NCI-H1436 (cell line): ENCODE measurements around the gene TIMP1.
"Not testable (repeated sequence)": the region's sequence is repeated elsewhere in the genome, so short reads cannot be mapped to it uniquely, and the experiment has no call there.

Experiments
- DNase-seq: peaks from one replicate; lab custom pipeline; 2025; lab: John Stamatoyannopoulos, UW

Gene TIMP1

GRCh38 chrX:47603125-47603524, 20.9 kb downstream of the TIMP1 start:
- DNase-seq = not testable (repeated sequence)

DNA sequence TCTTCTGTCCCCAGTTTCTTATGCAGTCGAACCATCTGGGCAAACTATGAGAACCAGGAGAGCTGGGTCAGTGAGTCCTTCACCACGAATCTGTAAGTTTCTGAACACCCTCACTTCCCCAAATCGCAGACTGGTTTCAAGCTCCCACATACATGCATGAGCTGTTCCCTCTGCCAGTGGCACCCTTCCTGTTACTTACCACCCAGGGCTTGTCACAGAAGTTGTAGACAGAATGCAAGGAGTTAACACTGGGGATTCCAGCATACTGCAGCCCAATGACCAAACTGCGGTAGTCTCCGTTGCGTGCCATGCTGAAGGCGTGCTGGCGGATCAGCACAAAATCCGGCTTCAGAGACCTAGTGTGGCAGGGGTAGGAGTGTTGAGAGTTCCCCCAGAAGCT, 22.8 kb downstream of the TIMP1 start:
- no peak for DNase-seq

GRCh38 chrX:47607091-47607490, 24.9 kb downstream of the TIMP1 start:
- no peak for DNase-seq

GRCh38 chrX:47608130-47608810, 26.0 kb downstream of the TIMP1 start:
- DNase-seq = no peak

DNA sequence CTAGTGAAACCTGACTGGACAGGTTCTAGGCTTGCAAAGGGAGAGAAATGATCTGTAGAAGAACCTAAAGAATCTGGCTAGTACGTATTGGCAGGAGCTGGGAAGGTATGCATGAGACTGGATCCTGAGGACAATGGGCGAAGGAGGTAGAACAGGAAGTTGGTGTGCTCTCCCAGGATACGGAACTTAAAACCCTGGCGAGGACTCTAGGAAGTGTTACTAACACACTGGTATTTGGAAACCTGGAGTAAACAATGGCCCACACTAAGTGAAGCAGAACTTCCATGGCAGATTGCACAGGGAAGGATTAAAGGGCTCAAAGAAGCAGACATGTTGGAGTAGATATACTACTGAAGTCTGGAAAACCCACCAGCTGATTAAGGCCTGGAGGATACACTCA, 28.3 kb downstream of the TIMP1 start:
- no peak for DNase-seq

- DNase-seq = no peak
These were observed 29.3 kb downstream of the TIMP1 start for GRCh38 chrX:47611489-47611888.

GRCh38 chrX:47611926-47612325, 29.7 kb downstream of the TIMP1 start:
- DNase-seq = no peak

- no peak for DNase-seq
These were observed 30.2 kb downstream of the TIMP1 start for GRCh38 chrX:47612418-47612817.

DNA sequence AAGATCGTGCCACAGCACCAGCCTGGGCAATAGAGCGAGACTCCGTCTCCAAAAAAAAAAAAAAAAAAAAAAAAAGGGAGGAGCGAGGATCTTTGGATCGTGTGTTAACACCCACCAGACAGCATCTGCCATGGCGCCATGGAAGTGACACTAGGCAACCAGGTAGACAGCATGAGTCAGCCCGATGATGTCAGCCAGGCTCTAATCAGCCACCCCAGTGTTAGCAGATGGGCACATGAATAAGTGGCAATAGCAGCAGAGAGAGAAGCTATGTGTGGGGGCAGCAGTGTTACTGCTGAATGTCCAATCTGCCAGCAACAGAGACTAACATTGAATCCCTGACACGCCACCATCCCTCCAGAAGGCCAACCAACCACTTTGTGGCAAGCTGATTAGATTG, 30.8 kb downstream of the TIMP1 start:
- DNase-seq = no peak

DNA sequence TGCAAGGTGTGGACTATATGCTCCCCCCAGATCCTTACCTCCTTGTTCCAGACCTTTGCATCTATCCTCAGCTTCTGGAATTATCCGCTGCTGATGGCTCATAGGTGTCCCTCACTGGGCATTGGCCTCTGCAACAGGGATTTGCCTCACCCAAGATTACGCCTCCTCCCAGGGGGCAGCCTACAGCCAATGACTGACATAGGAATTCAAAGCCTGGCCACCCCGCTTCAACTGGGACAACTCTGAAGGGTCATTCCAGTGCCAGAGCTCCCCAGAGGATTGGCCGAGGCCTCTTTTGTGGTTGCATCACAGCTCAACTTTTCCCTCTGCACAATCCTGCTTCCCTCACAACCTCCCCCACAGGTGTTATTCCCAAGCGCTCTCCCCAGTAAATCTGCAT, 32.4 kb downstream of the TIMP1 start:
- DNase-seq = no peak

GRCh38 chrX:47618923-47619485, 36.8 kb downstream of the TIMP1 start:
- no peak for DNase-seq

DNA sequence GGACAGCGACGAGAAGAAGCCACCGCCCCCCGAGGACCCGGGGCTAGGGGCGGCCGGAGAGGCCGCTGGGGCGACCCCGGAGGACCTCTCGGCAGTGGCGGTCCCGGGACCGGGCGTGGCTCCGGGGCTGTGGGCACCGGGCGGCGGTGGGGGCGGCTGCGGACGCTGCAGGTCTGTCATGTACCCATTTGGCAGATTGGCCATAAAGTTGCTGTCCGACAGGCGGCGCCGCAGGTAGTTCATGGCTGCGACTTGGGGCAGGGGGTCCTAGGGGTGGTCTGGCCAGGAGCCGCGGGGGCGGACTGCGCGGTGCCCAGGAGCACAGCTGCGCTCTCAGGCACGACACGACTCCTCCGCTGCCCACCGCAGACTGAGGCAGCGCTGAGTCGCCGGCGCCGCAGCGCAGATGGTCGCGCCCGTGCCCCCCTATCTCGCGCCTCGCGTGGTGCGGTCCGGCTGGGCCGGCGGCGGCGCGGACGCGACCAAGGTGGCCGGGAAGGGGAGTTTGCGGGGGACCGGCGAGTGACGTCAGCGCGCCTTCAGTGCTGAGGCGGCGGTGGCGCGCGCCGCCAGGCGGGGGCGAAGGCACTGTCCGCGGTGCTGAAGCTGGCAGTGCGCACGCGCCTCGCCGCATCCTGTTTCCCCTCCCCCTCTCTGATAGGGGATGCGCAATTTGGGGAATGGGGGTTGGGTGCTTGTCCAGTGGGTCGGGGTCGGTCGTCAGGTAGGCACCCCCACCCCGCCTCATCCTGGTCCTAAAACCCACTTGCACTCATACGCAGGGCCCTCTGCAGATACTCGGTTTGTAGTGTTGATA, 37.5 kb downstream of the TIMP1 start, which contains the start of gene SYN1:
Gene SYN1 (minus strand): TSS at position 372 of the 817 bp plus-strand sequence. CDS start 129 bp downstream, at position 243.
- DNase-seq = peak; percentile 80

DNA sequence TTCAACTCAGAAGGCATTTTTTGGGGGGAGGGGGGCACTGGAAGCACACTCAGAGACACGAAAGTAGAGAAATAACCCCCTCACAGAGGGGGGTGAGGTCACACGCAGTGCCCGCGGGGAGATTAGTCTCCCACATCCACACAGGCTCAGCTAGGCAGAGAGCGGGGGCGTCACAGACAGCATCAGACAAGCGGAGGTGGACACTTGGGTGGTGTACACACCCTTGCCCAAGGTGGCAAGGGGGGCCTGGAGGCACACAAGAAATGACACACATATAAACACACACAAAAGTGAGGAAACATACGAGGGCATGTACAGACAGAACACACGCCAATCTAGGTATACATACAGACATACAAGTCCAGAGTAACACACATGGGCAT, 38.1 kb downstream of the TIMP1 start:
- no peak for DNase-seq

DNA sequence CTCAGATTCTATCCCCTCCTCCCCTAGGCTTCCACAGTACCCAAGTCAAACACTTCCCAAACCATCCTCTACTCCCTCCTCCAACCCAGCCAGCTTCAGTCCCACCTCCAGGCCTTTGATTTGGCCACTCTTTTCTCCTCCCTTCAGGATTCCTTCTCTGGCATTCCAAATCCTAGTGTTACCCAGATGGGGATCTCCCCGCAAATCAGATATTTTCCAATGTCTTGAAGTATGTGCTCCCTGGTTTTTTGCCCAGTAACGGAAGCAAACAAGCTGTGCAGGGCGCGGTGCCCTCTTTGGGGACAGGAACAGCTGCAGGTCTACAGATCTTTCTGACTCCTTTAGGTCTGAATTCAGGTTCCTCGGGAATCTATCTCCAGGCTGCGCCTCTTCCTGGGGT, 39.6 kb downstream of the TIMP1 start:
- DNase-seq = no peak

DNA sequence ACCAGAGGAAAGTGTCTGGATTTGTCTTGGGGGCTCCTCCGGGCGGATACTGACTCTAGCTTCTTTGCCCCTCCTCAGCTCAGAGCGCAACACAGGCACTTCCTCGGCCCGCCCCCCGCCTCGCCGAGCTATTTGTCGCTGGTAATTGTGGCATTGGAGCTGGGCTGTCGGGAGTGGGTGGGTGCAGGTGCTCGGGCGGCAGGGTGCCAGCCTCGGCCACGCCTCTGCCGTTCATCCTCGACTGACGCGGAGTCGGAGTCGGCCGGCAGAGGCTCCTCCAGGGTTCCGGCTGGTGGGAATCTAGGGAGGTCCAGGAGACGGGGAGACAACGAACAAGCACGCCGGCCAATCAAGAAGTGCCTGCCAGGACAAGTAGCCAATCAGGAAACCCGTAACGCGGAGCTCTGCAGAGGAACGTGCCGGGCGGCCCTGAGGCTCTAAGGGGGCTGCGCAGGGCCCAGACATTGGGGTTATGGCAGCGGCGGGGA, 41.3 kb downstream of the TIMP1 start:
- DNase-seq = peak; percentile 82

DNA sequence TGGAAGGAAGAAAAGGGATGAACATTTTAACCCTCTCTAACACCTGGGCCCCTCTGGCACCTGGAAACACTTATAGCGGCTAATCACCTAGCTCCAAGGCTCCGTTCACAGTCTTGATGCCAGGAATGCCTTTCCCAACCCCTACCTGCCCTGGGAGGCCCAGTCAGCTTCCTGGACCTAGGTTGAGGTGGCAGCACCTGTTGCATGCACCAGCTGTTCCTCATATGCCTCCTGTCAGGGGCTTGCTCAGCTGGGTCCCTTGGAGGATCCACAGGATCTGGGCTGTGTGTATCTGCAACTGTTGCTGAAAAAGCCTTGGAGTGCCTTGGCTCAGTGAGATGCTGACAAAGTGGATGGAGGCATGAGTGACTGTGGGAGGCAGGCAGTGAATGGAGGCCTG, 43.1 kb downstream of the TIMP1 start:
- DNase-seq = no peak

GRCh38 chrX:47628982-47629381, 46.7 kb downstream of the TIMP1 start:
- no peak for DNase-seq

DNA sequence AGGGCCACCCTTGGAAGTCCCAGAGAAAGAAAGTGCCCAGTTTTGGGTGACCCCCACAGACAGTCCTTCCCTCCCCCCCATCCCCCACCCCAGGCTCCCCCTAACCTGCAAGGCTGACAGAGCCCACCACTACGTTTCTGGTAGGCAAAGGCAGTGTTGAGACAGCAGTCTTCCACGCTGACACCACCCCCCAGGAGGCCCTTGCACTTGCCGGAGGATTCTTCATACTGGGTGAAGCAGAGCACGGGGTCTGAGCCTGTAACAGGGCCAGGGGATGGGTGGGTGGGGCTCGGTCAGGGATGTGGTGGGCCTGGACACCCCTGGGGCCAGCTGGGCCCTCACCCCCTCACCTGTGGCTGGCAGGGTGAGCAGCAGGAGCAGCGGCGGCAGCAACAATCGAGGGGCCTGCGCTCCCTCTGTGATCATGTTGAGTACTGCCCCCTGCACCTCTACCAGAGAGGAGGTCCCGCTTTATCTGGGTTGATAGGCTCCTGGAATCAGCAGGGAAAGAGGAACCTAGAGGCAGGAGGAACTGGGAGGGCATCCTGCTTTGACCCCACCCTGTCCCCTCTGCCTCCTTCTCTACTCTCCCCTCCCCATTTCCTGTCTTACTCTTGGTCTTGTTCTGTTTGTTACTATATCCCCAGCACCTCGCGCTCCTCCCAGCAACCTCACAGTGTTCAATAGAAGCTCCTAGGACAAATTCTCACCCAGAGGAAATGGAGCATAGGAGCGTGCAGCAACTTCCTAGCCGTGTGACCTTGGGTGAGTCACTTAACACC, 47.4 kb downstream of the TIMP1 start, which contains the start of gene CFP:
Gene CFP (minus strand): TSS at position 512 of the 782 bp plus-strand sequence. CDS start 86 bp downstream, at position 426.
- no peak for DNase-seq

- DNase-seq = no peak
These were observed 49.4 kb downstream of the TIMP1 start for GRCh38 chrX:47631676-47632075.

DNA sequence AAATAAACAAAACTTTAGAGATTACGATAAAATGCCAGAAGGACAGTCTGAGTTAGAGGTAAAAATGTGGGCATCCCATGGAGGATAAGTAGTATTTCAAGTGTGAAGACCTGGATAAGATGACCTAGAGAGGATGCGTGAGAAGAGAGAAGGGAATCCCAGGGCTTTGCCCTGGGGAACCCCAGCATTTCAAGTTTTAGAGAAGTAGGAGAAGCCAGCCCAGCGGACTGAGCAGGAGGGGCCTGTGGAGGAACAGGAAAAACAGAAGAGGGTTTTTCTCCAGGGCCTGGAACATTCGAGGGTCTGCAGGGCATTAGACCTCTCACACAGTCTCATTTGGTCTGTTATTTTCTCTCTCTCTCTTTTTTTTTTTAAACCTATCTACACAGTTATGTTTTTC, 50.4 kb downstream of the TIMP1 start:
- no peak for DNase-seq

GRCh38 chrX:47633689-47634590, 51.7 kb downstream of the TIMP1 start:
- DNase-seq = no peak
